Activated CD8-positive, alpha-beta memory T cell treated with anti-CD3 and anti-CD28 coated beads for 48 hours (primary cell): Measurements from ENCODE around the gene C12orf60.
A peak's percentile ranks its signal among the peaks of the same experiment; 100 is the strongest.

Source experiments
- DNase-seq, 3 experiments: peaks; one replicate each; pipeline ENCODE4 v3.0.0-alpha.2; 2020; ENCODE audit warnings: low read depth in 2 of 3, low spot score in 2 of 3

C12orf60 gene

GRCh38 chr12:14833952-14834351, 30.5 kb downstream of the C12orf60 start:
- DNase-seq = no peak

- DNase-seq = no peak
Observed at GRCh38 chr12:14834509-14834908, 31.0 kb downstream of the C12orf60 start.

DNA sequence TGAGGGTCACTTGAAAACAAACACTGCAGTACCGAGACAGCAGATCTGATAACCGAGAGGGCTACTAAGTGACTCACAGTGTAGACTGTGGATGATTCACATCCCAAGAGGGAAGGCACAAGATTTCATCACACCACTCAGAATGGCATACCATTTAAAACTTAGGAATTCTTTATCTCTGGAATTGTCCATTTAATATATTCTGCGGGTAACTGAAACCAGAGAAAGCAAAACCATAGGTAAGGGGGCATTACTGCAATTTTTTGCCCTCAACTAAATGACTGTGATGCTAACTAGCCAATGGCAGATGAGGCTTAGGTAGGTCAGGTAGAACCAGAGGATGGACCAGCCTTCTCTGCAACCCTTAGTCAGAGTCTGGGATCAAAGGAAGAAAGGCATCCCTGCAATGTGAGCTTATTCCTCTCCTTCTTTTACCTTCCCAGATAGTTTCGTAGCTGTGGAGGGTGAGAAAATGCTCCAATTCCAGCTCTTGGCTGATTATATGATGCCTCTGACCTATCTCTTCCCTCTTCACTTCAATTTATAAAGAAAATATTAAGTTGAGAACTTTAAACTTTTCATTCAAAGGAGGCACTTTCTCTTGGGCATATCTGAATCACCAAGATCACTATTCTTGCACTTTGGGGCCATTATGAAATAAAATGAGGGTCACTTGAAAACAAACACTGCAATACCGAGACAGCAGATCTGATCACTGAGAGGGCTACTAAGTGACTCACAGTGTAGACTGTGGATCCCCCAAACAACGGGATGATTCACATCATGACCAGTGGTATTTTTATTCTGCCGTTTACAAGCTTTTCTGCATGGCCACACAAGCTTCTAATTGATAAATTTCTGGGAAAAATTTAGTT, 33.1 kb downstream of the C12orf60 start:
- DNase-seq = no peak

DNA sequence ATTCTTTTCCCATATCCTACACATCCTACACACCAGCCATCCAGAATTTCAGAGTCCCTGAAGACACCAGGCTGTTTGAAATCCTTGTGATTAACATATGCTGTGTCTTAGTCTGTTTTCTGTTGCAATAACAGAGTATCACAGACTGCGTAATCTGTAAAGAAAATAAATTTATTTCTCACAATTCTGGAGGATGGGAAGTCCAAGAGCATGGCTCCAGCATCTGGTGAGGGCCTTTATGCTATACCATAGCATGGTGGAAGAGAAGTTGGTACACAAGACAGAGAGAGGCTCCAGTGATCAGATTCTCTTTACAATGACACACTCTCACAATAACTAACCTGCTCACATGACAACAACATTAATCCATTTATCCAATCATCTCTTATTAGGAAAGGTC, 35.8 kb downstream of the C12orf60 start:
- DNase-seq = no peak

GRCh38 chr12:14840616-14841015, 37.1 kb downstream of the C12orf60 start:
- DNase-seq = no peak

DNA sequence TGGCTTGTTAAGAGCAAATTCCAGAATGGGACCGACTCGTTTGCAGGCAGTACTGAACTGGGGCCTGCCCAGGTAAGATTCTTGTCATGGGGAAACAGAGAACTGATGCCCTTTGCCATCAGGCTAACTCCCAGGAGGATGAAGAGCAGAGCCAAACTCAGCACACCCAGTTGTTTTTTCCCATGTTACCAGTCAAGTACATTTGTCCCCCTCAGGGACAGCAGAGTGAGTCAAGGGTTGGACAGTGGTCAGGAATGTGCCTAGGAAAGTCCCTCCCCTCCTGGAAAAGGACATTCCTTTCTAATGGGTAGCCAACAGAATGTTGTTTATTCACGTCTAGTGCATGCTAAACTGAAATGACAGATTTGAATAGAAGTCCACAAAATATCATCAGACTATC, 38.3 kb downstream of the C12orf60 start:
- DNase-seq = no peak

- no peak for DNase-seq
Observed at GRCh38 chr12:14842315-14842714, 38.8 kb downstream of the C12orf60 start.

DNA sequence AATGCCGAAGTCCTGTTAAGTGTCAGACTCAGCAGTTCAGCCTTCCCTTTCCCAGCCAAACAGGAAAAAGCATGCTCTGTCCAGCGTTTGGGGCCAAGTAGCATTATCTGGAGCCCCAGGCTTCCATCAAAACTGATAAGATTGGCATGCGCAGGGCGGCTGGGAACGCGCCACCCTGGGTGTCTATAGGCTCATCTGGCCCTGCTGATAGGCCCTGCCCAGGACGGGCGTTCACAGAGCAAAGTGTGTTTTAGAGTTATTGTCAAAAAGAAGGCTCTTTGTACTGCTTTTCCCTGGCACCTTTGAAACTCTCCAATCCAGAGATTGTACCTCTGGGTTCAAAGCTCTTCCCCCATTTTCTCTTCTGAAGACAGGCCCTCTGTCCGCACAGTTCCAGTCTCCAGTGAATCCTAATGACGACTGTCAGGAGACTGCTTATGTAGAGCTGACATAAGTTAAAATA, 40.0 kb downstream of the C12orf60 start, which contains the start of gene ART4:
Gene ART4 (minus strand): TSS at position 102 of the 463 bp plus-strand sequence. CDS start 413 bp downstream, outside the sequence.
- DNase-seq = no peak

GRCh38 chr12:14844401-14844800, 40.9 kb downstream of the C12orf60 start:
- DNase-seq = no peak

- DNase-seq = peak in 1 of 3 experiments; percentile 6
Observed at GRCh38 chr12:14845350-14845750, 41.9 kb downstream of the C12orf60 start.

- no peak for DNase-seq
Observed at GRCh38 chr12:14846042-14846587, 42.6 kb downstream of the C12orf60 start.

DNA sequence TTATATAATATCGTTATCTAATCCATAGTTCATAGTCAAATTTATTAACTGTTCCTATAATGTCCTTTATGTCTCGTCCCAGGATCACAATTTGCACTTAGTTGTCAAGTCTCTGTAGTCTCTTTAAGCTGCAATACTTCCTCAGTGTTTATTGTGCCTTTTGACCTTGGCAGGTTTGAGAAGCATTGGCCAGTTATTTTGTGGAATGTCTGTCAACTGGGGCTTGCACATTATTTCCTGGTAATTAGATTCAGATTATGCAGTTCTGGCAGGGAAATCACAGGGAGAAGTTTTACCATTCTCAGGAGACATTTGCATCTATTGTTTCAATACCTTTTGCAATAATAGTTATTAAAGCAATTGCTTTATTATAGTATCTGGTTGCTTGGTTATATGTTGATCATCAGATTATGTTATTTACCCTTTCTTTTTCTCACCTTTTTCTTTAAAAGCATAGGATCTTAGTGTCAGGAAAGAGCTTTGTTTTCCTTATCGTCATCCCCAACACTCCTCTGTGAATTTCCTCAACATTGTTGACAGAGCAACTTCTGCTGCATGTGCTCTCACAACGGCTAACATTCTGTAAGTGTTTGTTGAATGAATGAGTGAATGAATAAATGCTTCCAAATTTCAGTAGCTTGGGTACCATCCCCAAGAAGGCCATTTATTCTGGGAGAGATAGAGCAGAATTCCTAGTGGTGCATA, 43.6 kb downstream of the C12orf60 start:
- DNase-seq = no peak

- no peak for DNase-seq
Observed at GRCh38 chr12:14849661-14850060, 46.2 kb downstream of the C12orf60 start.

DNA sequence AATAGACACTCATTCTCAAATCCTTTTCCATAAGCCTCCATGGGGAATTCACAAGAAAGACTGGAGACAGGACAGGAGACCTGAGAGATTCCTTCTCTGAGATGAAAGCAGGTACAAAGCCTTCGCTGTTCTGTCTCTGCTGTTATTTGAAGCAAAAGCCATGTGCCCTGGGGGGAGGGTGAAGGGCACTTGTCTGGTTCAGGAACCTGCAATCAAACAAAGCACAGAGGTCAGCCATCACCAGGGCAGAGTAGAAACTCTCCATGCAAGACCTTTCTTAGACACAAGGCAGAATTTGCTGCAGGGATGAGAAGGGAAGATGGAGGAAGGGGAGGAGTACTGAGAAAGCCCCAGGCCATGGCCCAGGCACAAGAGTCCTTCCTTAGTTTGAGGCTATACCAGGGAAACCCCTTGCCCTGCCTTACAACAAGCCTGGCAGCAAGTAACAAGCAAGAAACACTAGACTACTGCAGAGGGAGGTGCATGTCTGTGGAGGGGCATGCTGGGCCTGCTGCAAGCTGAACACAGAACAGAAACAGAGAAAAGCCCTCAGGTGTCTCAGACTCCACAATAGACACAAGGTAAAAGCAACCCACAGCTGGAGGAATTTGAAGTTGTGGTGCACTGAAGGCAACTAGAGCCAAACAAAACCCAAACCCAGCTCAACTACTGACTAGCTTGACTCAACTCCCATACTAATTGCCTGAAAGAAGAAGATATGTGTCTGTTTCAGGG, 47.6 kb downstream of the C12orf60 start:
- DNase-seq = no peak

DNA sequence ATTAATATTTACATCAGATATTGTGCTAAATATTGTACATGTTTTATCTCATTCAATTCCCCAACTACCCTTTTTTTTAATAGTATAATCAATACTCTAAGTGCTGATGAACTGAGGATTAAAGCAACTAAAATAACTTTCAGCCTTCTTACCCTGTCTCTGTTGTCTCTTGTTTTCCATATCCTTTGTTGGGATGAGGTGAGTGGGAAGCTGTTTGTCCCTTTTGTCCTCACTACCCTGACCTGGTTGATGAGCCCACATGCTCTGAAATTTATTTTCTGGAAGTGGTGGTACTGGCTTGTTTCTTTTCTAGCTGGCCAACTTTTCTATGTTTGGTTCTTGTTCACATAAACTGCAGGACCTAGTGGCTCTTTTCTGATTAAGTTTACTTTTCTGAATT, 49.4 kb downstream of the C12orf60 start:
- DNase-seq = no peak

DNA sequence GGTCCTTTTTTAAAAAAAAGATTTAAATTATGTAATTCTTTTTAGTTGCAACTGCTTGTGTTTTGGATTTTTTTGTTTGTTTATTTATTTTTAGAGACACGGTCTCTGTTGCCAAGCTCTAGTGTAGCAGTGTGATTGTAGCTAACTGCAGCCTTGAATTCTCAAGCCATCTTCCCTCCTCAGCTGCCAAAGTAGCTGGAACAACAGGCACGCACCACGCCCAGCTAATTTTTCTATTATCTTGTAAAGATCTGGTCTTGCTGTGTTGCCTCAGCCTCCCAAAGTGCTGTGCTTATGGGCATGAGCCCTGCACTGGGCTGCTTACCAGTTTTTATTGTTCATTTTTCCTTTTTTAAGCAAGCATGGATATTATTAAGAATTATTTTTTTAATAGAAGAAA, 50.5 kb downstream of the C12orf60 start:
- DNase-seq = no peak

GRCh38 chr12:14854586-14855183, 51.2 kb downstream of the C12orf60 start:
- DNase-seq = no peak

GRCh38 chr12:14858513-14858912, 55.0 kb downstream of the C12orf60 start:
- no peak for DNase-seq

- no peak for DNase-seq
Observed at GRCh38 chr12:14860490-14860889, 57.0 kb downstream of the C12orf60 start.

GRCh38 chr12:14868916-14869506, 65.5 kb downstream of the C12orf60 start:
- DNase-seq = no peak
